ENCODE measurements around the gene SPRYD3.

Gene SPRYD3

GRCh38 chr12:53048780-53049401, 30.3 kb downstream of the SPRYD3 start:
- TF ChIP-seq CTCF (conservative IDR thresholded peaks at IDR 0.05): peak; percentile 30
- TF ChIP-seq ZFX (IDR thresholded peaks at IDR 0.05): peak; percentile 76
- H3K27ac ChIP-seq: peak overlapping the region; percentile 96

- TF ChIP-seq ZFX (IDR thresholded peaks at IDR 0.05) (no peak; the same call in 1 of the 2 replicates), CTCF (conservative IDR thresholded peaks at IDR 0.05) (peak; percentile 59)
- peak overlapping the region; percentile 96 for H3K27ac ChIP-seq
Observed at GRCh38 chr12:53048033-53048779, 31.0 kb downstream of the SPRYD3 start.

- peak; percentile 54 for TF ChIP-seq ZFX (IDR thresholded peaks at IDR 0.05)
- TF ChIP-seq CTCF (conservative IDR thresholded peaks at IDR 0.05): peak; percentile 93
- peak overlapping the region; percentile 96 for H3K27ac ChIP-seq
Observed at GRCh38 chr12:53047221-53048032, 31.8 kb downstream of the SPRYD3 start.

GRCh38 chr12:53046655-53047220, 32.5 kb downstream of the SPRYD3 start:
- peak overlapping the region; percentile 96 for H3K27ac ChIP-seq

GRCh38 chr12:53045696-53046045, 33.5 kb downstream of the SPRYD3 start:
- TF ChIP-seq CTCF (conservative IDR thresholded peaks at IDR 0.05): no peak
- TF ChIP-seq ZFX (IDR thresholded peaks at IDR 0.05): no peak
- no peak overlapping the region for H3K27ac ChIP-seq

More at GRCh38 chr12:53046655-53047220, 32.5 kb downstream of the SPRYD3 start:
- no peak for TF ChIP-seq CTCF (conservative IDR thresholded peaks at IDR 0.05)

GRCh38 chr12:53044896-53045695, 34.1 kb downstream of the SPRYD3 start:
- TF ChIP-seq CTCF (conservative IDR thresholded peaks at IDR 0.05) (no peak), ZFX (IDR thresholded peaks at IDR 0.05) (no peak)
- H3K27ac ChIP-seq: no peak overlapping the region

Data from C4-2B (cell line).